Activated CD4-positive, alpha-beta memory T cell treated with anti-CD3 and anti-CD28 coated beads, Interleukin-2, amount 10 ng/mL, durations not matched to agents 7 days and 5 days (primary cell): Measurements from ENCODE around the gene LARP4. TPM values are rescaled to one million over a fixed set of nuclear protein-coding genes. Genes with fewer than 3 reads are reported as not detected.
"Not testable (repeated sequence)": the region's sequence is repeated elsewhere in the genome, so short reads cannot be mapped to it uniquely, and the experiment has no call there.

ENCODE experiments used
- CTCF ChIA-PET: fragments of 350-600 bp; sonication (Branson Sonifier 250); formaldehyde crosslinking; loops from one replicate; lab custom pipeline; 2021; ENCODE audit warnings: antibody characterized with exemption, inconsistent platforms; lab: Charles Lee
- POLR2A ChIA-PET: fragments of 350-600 bp; sonication (Branson Sonifier 250); formaldehyde crosslinking; loops from one replicate; lab custom pipeline; 2021; ENCODE audit warnings: antibody characterized with exemption; lab: Charles Lee
- DNase-seq: peaks from one replicate; pipeline ENCODE4 v3.0.0-alpha.2; 2020
- H3K27ac Mint-ChIP-seq: one replicate; pipeline ENCODE4 v1.8.0; 2021; ENCODE audit warnings: mild to moderate bottlenecking, mixed read lengths
- H3K27me3 Mint-ChIP-seq: one replicate; pipeline ENCODE4 v1.8.0; 2021; ENCODE audit warnings: mixed read lengths
- H3K36me3 Mint-ChIP-seq: one replicate; pipeline ENCODE4 v1.8.0; 2021; ENCODE audit warnings: low read depth, mixed read lengths
- H3K4me1 Mint-ChIP-seq: one replicate; pipeline ENCODE4 v1.8.0; 2021; ENCODE audit warnings: mixed read lengths
- H3K4me3 Mint-ChIP-seq: one replicate; pipeline ENCODE4 v1.8.0; 2021; ENCODE audit warnings: mild to moderate bottlenecking, mixed read lengths
- H3K9me3 Mint-ChIP-seq: one replicate; pipeline ENCODE4 v1.8.0; 2021; ENCODE audit warnings: mixed read lengths
- total RNA-seq, 2 experiments: library from RNA; stranded (reverse); gene quantifications; one replicate each; pipeline ENCODE4 v1.2.3, GENCODE V29; 2021

LARP4 gene
- total RNA-seq, 2 experiments from 2014 or later, result 43.1 to 45.8 TPM

GRCh38 chr12:50380761-50381325 lies 19.8 kb upstream of the LARP4 start:
- H3K4me1 Mint-ChIP-seq, result no peaks in the 10 kb centered on the region
- ChIA-PET CTCF (no interaction called here), POLR2A (interaction anchor here (0.6 to 1.1 kb wide), 2 partner anchors 19 to 337 kb away, joined by 3 read pairs; no protein-coding TSS in a partner anchor)
- H3K27me3 Mint-ChIP-seq, result no peaks in the 10 kb centered on the region
- DNase-seq, result no peak
- H3K9me3 Mint-ChIP-seq, result no peaks in the 10 kb centered on the region
- H3K27ac Mint-ChIP-seq, result no peak overlapping the region
- H3K36me3 Mint-ChIP-seq, result no peaks in the 10 kb centered on the region
- H3K4me3 Mint-ChIP-seq, result no peak overlapping the region

- Mint-ChIP-seq H3K36me3 (no peaks in the 10 kb centered on the region), H3K27ac (no peak overlapping the region), H3K4me3 (no peak overlapping the region), H3K4me1 (no peaks in the 10 kb centered on the region), H3K9me3 (no peaks in the 10 kb centered on the region), H3K27me3 (no peaks in the 10 kb centered on the region)
- ChIA-PET POLR2A (no interaction called here), CTCF (no interaction called here)
- DNase-seq, result no peak
Measured at GRCh38 chr12:50387487-50387886, 13.2 kb upstream of the LARP4 start.

GRCh38 chr12:50387972-50388478 lies 12.7 kb upstream of the LARP4 start:
- H3K4me3 Mint-ChIP-seq, result no peak overlapping the region
- H3K4me1 Mint-ChIP-seq, result no peaks in the 10 kb centered on the region
- H3K27me3 Mint-ChIP-seq, result no peaks in the 10 kb centered on the region
- H3K9me3 Mint-ChIP-seq, result no peaks in the 10 kb centered on the region
- H3K27ac Mint-ChIP-seq, result no peak overlapping the region
- DNase-seq, result no peak
- POLR2A ChIA-PET, result no interaction called here
- no peaks in the 10 kb centered on the region for H3K36me3 Mint-ChIP-seq
- CTCF ChIA-PET, result no interaction called here

GRCh38 chr12:50388793-50389192 lies 11.9 kb upstream of the LARP4 start:
- H3K9me3 Mint-ChIP-seq, H3K27me3 Mint-ChIP-seq, CTCF ChIA-PET, H3K4me1 Mint-ChIP-seq, H3K4me3 Mint-ChIP-seq, H3K27ac Mint-ChIP-seq, H3K36me3 Mint-ChIP-seq, DNase-seq: not testable (repeated sequence)
- POLR2A ChIA-PET, result interaction anchor here (1.8 kb wide), 1 partner anchor 12 kb away, joined by 7 read pairs; the partner anchor contains the start of gene LARP4

- POLR2A ChIA-PET, result interaction anchor here (1.8 kb wide), 1 partner anchor 11 kb away, joined by 7 read pairs; the partner anchor contains the start of gene LARP4
- DNase-seq, result no peak
- Mint-ChIP-seq H3K27ac (no peak overlapping the region), H3K4me1 (no peaks in the 10 kb centered on the region), H3K9me3 (no peaks in the 10 kb centered on the region), H3K4me3 (no peak overlapping the region), H3K36me3 (no peaks in the 10 kb centered on the region), H3K27me3 (no peaks in the 10 kb centered on the region)
- CTCF ChIA-PET, result interaction anchor here (0.6 kb wide), 1 partner anchor 91 kb away, joined by 4 read pairs; no protein-coding TSS in a partner anchor
Measured at GRCh38 chr12:50390316-50390741, 10.4 kb upstream of the LARP4 start.

DNA sequence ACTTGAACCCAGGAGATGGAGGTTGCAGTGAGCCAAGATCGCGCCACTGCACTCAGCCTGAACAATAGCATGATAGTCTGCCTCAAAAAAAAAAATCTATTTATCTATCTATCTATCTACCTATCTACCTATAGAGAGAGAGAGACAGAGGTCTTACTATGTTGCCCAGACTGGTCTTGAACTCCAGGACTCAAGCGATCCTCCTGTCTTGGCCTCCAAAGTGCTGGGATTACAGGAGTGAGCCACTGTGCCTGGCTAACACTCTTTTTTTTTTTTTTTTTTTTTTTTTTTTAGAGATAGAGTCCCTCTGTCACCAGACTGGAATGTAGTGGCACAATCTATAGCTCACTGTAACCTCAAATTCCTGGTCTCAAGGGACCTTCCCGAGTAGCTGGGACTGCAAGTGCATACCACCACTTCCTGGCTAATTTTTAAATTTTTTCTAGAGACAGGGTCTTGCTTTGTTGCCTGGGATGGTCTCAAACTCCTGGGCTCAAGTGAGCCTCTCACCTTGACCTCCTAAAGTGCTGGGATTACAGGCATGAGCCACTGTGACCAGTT lies 6.1 kb upstream of the LARP4 start:
- Mint-ChIP-seq H3K9me3 (peaks cover 3% of the 10 kb centered on the region), H3K27ac (no peak overlapping the region), H3K36me3 (peaks cover 4% of the 10 kb centered on the region), H3K27me3 (no peaks in the 10 kb centered on the region), H3K4me1 (peaks cover 4% of the 10 kb centered on the region), H3K4me3 (no peak overlapping the region)
- CTCF ChIA-PET, result no interaction called here
- POLR2A ChIA-PET, result no interaction called here
- DNase-seq, result no peak

- ChIA-PET POLR2A (no interaction called here), CTCF (interaction anchor here (0.6 kb wide), 1 partner anchor 174 kb away, joined by 3 read pairs; no protein-coding TSS in a partner anchor)
- Mint-ChIP-seq H3K27me3 (no peaks in the 10 kb centered on the region), H3K27ac (no peak overlapping the region), H3K4me1 (peaks cover 15% of the 10 kb centered on the region), H3K36me3 (peaks cover 7% of the 10 kb centered on the region), H3K9me3 (peaks cover 3% of the 10 kb centered on the region), H3K4me3 (no peak overlapping the region)
- DNase-seq, result no peak
Measured at GRCh38 chr12:50397117-50397650, 3.5 kb upstream of the LARP4 start.

GRCh38 chr12:50398931-50399330 lies 1.8 kb upstream of the LARP4 start:
- Mint-ChIP-seq H3K9me3 (peaks cover 3% of the 10 kb centered on the region), H3K4me3 (peak overlapping the region; percentile 22), H3K36me3 (peaks cover 7% of the 10 kb centered on the region), H3K4me1 (peaks cover 28% of the 10 kb centered on the region), H3K27me3 (no peaks in the 10 kb centered on the region), H3K27ac (peak overlapping the region; percentile 47)
- ChIA-PET POLR2A (no interaction called here), CTCF (no interaction called here)
- no peak for DNase-seq

- Mint-ChIP-seq H3K9me3 (peaks cover 3% of the 10 kb centered on the region), H3K27ac (peak overlapping the region; percentile 91), H3K4me3 (peak overlapping the region; percentile 92), H3K4me1 (peaks cover 30% of the 10 kb centered on the region), H3K27me3 (no peaks in the 10 kb centered on the region), H3K36me3 (peaks cover 7% of the 10 kb centered on the region)
- POLR2A ChIA-PET, result interaction anchor here (0.7 to 3.3 kb wide), 7 partner anchors 9 to 288 kb away, joined by 3 to 12 read pairs (median 3); partner anchors contain the start of genes CERS5, COX14 and DIP2B
- CTCF ChIA-PET, result interaction anchor here (0.7 to 4.3 kb wide), 3 partner anchors 12 to 289 kb away, joined by 3 to 22 read pairs (median 4); partner anchors contain the start of gene COX14
- no peak for DNase-seq
Measured at GRCh38 chr12:50400104-50400637, 514 bp upstream of the LARP4 start.

DNA sequence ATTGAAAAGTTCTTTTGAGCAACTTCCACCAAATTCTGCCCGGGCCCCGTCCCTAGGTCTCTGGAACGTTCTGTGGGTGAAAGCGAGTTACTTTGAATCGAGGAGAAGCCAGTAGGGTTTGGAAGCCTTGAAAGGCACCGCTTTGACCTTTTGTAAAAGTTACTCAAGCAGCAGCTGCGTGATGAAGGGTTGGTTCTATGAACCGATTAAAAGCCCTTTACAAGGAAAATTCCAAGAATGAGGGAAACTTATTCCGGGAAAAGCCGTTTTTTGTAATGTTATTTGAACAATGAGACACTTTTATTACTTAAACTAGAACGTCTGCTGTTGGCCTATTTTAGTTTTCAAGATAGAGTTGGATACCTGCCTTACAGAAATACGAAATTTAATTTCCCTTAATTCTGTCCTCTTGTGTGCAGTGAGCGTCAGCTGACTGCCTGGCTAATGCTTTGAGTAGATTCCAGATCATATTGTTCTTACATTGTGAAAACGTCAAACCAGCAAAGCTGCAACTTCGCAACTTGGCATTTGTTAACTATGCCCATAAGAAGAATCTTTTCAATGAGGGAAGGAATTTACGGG lies 906 bp downstream of the LARP4 start:
- peaks cover 3% of the 10 kb centered on the region for H3K9me3 Mint-ChIP-seq
- peak overlapping the region; percentile 91 for H3K27ac Mint-ChIP-seq
- POLR2A ChIA-PET, result interaction anchor here (0.7 to 3.3 kb wide), 7 partner anchors 12 to 317 kb away, joined by 3 to 12 read pairs (median 4); partner anchors contain the start of genes CERS5, COX14 and SMARCD1
- CTCF ChIA-PET, result interaction anchor here (0.6 to 4.3 kb wide), 3 partner anchors 150 to 920 kb away, joined by 3 to 22 read pairs (median 3); partner anchors contain the start of gene COX14
- H3K4me3 Mint-ChIP-seq, result peak overlapping the region; percentile 92
- H3K27me3 Mint-ChIP-seq, result no peaks in the 10 kb centered on the region
- H3K4me1 Mint-ChIP-seq, result peaks cover 30% of the 10 kb centered on the region
- DNase-seq, result no peak
- H3K36me3 Mint-ChIP-seq, result peaks cover 7% of the 10 kb centered on the region

DNA sequence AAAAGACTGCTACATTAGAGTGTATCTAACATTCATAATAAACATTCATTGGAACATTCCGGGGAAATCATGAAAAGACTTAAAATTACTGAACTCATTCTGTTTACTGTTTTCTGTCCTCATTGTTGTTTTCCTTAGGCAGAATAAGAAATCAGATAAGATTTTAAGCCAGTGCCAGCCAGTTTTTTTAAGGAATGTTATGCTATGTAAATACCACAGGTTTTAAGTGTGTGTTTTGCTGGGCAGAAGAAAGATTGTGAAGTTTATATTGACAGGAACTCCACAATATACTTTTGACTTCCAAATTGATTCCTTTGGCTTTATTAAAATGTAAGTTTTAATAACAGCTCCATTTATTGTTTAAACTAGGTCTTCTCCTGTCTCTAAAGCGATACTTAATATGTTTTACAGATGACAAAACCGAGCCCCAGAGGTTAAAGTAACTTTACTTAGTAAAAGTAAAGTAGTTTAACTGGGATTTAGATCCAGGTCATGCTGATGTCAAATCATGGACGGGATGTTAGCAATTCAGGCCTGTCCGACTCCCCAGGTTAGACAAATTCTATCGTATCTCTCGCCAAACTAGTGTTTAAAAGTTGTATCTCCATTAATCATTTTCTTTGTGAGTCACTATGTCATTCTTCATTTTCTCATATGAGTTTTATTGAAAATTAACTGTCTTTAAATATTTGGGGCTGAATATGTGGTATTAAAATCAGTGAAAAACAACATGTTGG lies 1.7 kb downstream of the LARP4 start:
- Mint-ChIP-seq H3K4me1 (peaks cover 30% of the 10 kb centered on the region), H3K9me3 (peaks cover 3% of the 10 kb centered on the region), H3K36me3 (peaks cover 7% of the 10 kb centered on the region), H3K4me3 (peak overlapping the region; percentile 92), H3K27me3 (no peaks in the 10 kb centered on the region), H3K27ac (peak overlapping the region; percentile 91)
- CTCF ChIA-PET, result interaction anchor here (0.6 to 4.3 kb wide), 2 partner anchors 151 to 291 kb away, joined by 3 to 22 read pairs; partner anchors contain the start of gene COX14
- POLR2A ChIA-PET, result interaction anchor here (0.6 to 3.3 kb wide), 7 partner anchors 13 to 362 kb away, joined by 3 to 12 read pairs (median 5); partner anchors contain the start of genes COX14 and SMARCD1
- no peak for DNase-seq

DNA sequence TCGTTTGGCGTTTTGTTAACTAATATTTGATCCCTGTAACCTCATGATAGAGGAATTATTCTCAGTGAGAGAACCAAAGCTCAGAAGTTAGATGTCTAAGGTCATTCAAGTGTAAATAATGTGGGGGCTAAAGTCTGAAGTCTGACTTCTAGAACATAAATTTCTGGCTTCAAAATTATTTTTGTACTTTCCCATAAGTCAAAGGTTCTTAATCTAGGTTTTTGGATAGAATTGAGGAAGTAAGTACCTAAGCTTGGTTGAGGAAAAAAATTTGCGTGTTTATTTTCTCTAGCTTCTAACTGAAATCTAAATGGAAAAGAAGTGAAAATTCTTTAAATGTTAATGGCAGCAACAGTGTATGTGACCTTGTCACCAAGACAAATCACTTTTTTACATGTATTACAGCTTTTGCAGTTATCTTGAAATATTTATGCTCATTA lies 2.3 kb downstream of the LARP4 start:
- H3K27ac Mint-ChIP-seq, result no peak overlapping the region
- peaks cover 32% of the 10 kb centered on the region for H3K4me1 Mint-ChIP-seq
- H3K4me3 Mint-ChIP-seq, result peak overlapping the region; percentile 92
- ChIA-PET POLR2A (interaction anchor here (1.4 to 1.7 kb wide), 2 partner anchors 291 to 362 kb away, joined by 5 read pairs; partner anchors contain the start of gene COX14), CTCF (interaction anchor here (4.3 kb wide), 1 partner anchor 292 kb away, joined by 22 read pairs; the partner anchor contains the start of gene COX14)
- peaks cover 9% of the 10 kb centered on the region for H3K36me3 Mint-ChIP-seq
- H3K9me3 Mint-ChIP-seq, result peaks cover 3% of the 10 kb centered on the region
- H3K27me3 Mint-ChIP-seq, result no peaks in the 10 kb centered on the region
- DNase-seq, result no peak
